Stimulated activated CD8-positive, alpha-beta memory T cell treated with anti-CD3 and anti-CD28 coated beads, Interleukin-12 subunit alpha, Interleukin-12 subunit beta, amount 100 ng/mL, for 24 hours (primary cell): ENCODE results near the gene MUC21.
"Not testable (repeated sequence)": the region's sequence is repeated elsewhere in the genome, so short reads cannot be mapped to it uniquely, and the experiment has no call there.

Source experiments
- DNase-seq: peaks from one replicate; pipeline ENCODE4 v3.0.0-alpha.2; 2020; ENCODE audit errors: extremely low read depth

MUC21 gene

GRCh38 chr6:30969171-30969570 lies 14.3 kb upstream of the MUC21 start:
- DNase-seq: not testable (repeated sequence)

GRCh38 chr6:30970946-30971345 lies 12.6 kb upstream of the MUC21 start:
- no peak for DNase-seq

DNA sequence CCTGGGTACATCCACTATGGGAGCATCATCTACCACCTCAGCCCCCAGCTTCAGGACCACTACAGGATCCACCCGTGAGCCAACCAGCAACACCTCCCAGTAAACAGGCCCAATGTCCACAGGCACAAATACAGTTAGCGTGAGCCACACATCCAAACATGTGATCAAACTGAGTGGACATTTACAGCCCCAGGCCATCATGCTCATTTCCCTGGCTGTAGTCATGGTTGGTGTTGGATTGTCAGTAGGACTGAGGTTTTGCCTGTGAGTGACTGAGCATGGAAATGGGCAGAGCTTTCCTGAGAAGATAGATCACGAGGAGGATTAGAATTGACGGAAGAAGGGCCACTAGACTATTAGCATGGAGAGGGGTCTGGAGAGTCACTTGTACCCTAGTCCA lies 10.7 kb upstream of the MUC21 start:
- no peak for DNase-seq

DNA sequence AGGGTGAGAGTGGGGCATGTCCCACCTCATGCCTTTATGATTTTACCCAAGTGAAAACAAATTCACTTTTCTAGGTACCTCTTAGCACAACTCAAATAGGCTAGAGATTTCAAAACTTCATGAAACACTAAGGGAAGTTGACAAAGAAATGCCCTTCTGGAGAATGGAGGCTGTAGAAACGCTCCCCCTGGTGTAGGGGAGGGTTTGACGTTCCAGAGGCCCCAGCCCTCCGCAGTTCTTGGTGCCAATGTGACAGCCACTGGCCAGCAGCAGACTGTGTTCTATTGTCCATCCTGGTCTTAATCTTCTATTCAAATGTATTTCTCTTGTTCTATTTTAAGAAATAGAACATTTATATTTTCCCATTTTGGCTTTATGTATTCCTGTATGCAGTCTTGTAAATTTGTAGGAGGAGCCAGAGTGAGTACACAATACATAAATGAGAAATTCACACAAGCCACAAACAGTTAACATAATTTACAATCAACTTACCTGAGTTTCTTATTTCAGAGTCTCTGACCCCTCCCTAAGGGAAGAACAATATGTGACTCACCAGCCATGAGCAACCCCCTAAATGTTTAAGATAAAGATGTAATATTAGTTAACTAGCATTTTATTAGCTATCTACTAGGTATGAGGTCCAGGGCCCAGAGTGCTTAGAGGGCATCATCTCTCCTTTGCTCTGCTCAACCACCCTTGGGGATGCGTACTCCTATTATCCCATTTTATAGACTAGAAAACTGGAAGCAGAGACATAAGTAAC lies 8.8 kb upstream of the MUC21 start:
- DNase-seq: no peak

GRCh38 chr6:30979141-30979540 lies 4.4 kb upstream of the MUC21 start:
- DNase-seq: no peak

DNA sequence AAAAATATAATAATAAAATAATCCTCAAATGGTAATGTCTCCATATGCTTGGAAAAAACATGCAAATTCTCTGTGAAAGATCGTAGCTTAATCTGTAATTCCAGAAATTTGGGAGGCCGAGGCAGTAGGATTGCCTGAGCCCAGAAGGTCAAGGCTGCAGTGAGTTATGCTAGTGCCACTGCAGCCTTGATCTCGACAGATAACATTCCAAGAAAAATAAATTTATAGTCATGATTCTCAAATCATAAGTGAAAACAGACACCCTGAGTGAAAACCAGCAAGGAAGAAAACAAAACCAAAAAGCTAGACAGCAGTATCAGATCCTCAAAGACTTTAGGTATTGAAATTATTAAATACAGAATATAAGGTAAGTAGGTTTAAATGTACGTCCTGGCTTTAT lies 3.8 kb upstream of the MUC21 start:
- DNase-seq: no peak

GRCh38 chr6:30981942-30982772 lies 1.4 kb upstream of the MUC21 start:
- DNase-seq: no peak

GRCh38 chr6:30985490-30985889 lies 2.0 kb downstream of the MUC21 start:
- DNase-seq: no peak

GRCh38 chr6:30987304-30987703 lies 3.8 kb downstream of the MUC21 start:
- no peak for DNase-seq

DNA sequence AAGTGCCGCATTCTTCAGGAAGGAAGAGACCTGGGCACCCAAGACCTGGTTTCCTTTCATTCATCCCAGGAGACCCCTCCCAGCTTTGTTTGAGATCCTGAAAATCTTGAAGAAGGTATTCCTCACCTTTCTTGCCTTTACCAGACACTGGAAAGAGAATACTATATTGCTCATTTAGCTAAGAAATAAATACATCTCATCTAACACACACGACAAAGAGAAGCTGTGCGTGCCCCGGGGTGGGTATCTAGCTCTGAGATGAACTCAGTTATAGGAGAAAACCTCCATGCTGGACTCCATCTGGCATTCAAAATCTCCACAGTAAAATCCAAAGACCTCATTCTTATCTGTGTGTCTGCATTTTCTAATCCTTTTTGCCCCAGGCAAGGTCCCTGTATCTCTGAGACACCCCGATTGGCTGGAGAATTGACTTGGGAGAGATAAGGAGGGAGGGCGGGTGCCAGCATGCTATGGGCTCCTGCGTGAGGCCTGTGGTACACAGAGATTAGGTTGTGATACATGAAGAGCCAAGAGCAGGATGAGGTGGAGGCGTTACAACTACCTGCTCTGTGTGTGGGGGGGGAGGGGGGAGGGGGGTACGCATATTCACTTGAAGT lies 4.8 kb downstream of the MUC21 start:
- DNase-seq: no peak

DNA sequence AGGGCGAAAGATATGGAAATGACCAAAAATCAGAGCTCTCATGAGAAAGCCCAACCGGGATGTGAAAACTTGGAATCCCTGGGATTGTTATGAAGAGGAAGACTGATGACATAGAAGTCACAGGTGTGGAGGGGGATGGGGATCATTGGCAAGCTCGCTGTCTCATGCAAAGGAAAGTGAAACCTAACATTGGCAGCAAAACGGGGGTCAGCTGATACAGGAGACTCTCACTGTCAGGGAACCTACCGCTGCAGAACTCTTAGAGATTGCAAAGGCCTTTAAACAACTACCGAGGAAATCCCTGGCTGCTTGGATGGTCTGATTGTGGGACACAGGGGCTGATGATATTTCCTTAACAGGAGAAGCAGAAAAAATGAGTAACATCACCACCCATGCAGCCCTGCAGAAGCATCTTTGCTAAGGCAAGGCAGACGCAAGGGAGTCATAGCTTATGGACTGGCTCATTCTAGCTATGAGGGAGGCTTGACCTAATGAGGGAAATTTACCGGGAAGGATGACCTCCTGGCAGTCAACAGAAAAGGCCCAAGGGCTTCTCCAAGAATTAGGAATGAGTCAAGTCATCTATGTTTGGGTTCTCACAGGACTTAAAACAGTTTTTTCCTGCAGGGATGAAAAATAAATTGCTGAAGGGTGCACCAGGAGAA lies 7.0 kb downstream of the MUC21 start:
- no peak for DNase-seq

DNA sequence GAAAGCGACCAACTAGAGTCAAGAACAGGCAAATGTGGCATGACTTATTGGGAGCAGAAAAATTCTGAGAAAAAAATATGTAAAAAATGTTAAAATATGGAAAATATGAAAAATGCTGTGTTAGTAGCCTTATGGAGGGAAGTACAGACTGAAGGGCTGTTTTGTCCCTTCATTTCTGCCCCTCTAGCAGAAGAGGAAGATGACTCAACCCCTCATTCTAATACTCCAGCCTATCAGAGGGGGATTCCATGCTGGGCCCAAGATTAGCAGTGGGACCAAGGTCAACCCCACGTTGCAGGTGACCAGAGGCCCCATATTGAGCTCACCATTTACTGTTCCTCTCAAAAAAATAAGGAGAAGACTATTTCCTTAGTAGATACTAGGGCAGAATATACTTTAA lies 8.4 kb downstream of the MUC21 start:
- DNase-seq: no peak

DNA sequence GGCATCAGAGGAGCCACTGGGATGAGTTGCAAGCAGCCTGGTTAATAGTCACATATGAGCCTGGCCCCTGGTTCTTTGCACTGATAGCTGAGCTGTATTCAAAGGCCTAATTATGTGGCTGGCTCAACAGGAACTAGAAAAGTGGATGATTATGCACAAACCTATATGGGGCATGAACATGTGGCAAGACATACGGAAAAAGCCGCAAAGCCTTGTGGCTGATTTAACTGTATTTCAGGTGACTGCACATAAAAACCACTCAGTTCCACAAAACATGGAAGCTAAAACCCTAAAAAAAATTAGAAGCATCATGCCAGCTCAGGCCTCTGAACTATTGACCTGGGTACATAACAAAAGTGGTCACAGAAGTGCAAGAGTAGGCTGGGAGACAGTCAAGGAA lies 13.8 kb downstream of the MUC21 start:
- no peak for DNase-seq

- DNase-seq: no peak
Observed at GRCh38 chr6:30998785-30999184, 15.3 kb downstream of the MUC21 start.

DNA sequence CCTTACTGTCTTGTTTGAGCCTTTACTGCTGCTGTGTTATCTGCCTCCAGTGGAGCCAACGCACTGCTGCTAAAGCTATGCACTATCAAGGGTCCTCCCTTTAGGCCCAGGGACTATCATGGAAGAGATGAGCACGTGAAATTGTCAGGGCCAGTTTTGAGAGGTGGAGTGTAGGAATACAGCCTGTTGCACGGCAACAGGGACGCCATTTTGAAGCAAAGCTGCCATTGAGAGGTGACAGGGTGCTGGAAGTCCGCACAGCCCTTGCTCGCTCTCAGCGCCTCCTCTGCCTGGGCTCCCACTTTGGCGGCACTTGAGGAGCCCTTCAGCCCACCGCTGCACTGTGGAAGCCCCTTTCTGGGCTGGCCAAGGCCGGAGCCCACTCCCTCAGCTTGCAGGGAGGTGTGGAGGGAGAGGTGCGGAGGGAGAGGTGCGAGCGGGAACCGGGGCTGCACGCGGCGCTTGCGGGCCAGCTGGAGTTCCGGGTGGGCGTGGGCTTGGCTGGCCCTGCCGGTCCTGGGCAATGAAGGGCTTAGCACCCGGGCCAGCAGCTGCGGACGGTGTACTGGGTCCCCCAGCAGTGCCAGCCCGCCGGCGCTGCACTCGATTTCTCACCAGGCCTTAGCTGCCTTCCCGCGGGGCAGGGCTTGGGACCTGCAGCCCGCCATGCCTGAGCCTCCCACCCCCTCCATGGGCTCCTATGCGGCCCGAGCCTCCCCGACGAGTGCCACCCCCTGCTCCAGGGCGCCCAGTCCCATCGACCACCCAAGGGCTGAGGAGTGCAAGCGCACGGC lies 16.7 kb downstream of the MUC21 start:
- DNase-seq: not testable (repeated sequence)

DNA sequence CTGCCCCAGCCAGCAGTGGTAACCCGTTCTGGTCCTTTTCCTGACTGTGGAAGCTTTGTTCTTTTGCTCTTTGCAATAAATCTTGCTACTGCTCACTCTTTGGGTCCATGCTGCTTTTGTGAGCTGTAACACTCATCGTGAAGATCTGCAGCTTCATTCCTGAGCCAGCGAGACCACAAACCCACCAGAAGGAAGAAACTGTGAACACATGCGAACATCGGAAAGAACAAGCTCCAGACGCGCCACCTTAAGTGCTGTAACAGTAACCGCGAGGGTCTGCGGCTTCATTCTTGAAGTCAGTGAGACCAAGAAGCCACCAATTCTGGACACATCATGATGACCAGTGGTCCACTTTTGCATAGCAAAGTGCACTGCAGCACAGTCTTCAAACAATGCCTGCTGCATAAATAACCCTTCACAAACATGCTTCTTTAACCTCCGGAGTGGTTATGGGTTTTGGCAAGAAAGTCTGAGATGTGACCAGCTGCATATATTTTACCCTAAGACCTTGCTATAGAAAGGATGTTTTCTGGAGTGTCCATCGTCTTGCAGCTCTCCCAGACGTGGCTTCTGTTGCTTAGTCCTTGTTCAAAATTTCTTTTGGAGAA lies 17.9 kb downstream of the MUC21 start:
- DNase-seq: no peak

- no peak for DNase-seq
Observed at GRCh38 chr6:31002471-31002870, 19.0 kb downstream of the MUC21 start.

- no peak for DNase-seq
Observed at GRCh38 chr6:31004794-31005193, 21.3 kb downstream of the MUC21 start.

DNA sequence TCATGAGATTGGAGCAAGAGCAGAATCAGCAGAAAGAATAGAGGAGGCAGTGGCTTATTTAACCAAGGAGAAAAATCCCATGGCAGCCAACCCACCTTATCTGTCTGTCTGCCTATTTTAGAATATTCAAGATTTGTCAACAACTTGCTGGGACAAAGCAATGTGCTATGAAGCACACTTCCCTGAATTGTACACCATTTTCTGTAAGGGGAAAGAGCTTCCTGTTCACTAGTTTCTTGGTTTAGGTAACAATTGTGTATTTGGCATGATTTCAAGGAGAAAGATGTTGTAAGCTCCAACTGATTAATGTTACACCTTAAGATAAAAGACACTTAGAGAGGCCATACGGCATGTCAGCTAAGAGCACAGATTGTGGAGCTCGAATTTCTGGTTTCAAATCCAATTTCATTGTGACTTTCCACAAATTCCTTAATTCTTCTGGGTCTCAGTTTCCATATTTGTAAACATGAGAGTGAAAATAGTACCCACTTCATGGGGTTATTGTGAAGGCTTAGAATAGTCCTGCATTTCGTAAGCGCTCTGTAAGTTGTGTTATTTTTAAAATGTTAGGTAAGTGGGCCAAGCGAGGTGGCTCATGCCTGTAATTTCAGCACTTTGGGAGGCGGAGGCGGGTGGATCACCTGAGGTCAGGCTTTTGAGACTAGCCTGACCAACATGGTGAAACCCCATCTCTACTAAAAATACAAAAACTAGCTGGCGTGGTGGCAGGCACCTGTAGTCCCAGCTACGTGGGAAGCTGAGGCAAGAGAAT lies 21.9 kb downstream of the MUC21 start:
- DNase-seq: no peak

DNA sequence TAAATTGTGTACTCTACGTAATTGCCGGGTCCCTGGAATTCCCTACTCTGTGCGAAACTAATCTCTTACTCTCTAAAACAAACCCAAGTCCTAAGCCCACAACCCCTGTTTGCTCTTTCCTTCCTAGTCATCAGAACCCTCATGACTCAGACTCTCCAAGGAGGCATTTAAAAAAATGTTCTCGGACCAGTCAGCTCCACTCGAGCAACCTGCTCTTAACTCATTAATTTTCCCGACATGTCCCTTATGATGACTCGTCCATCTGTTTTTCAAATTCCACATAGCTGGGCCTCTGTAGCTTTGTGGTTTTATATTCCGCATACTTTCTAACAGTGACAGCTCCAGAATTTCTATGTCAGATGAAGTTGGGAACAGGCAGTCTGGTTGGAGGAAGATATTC lies 24.2 kb downstream of the MUC21 start:
- no peak for DNase-seq
